Measurements from ENCODE around the gene COIL. TPM values are rescaled to one million over a fixed set of nuclear protein-coding genes. Genes with fewer than 3 reads are reported as not detected.

COIL gene
- total and polyA plus RNA-seq, 2 of the 13 experiments (the other 11 are each of a cell fraction or from before 2014, with no cell fraction given): 8.1 to 29.4 TPM

DNA sequence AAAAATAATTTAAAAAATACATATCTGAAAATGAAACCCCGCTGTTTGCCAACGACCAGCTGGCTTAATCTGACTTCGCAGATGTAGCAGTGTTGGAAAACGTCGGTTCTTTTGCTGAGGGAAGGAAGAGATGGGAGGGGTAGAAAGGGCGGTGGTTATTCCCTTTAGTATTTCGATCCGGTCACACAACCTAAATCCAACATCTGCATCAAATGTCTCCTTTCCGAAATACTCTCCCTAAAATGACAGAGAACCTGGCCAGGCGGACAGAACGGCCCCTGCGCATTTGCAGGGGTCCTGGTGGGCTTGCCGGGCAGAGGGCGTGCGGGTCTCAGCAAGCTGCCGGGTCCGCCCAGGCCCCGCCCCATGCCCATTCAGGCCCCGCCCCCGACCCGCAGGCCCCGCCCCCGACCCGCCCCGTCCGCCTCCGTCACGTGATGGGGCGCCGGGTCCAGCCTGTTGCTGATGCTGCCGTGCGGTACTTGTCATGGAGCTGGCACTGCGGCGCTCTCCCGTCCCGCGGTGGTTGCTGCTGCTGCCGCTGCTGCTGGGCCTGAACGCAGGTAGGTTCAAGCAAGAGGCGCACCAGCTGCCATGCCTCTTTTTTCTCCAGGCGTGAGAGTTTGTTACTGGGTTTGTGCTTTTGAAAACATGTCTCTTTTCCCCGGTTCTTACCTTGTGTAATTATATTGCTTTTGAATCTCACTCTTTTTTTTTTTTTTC, 17.0 kb upstream of the COIL start, which contains the start of gene SCPEP1 (continued):
- TF ChIP-seq, protein P1, sequence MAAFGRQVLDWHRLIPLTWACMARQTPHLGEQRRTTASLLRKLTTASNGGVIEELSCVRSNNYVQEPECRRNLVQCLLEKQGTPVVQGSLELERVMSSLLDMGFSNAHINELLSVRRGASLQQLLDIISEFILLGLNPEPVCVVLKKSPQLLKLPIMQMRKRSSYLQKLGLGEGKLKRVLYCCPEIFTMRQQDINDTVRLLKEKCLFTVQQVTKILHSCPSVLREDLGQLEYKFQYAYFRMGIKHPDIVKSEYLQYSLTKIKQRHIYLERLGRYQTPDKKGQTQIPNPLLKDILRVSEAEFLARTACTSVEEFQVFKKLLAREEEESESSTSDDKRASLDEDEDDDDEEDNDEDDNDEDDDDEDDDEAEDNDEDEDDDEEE (CRISPR knock-in tag; IDR thresholded peaks at IDR 0.05): no peak
- TF ChIP-seq SMAD3 (CRISPR knock-in tag; IDR thresholded peaks at IDR 0.05): no peak
- no peak for TF ChIP-seq ZNF260 (CRISPR knock-in tag; IDR thresholded peaks at IDR 0.05; ENCODE audit: borderline replicate concordance, low read depth)
- TF ChIP-seq CCDC6 (CRISPR knock-in tag; IDR thresholded peaks at IDR 0.05): no peak
- TF ChIP-seq, protein P2, sequence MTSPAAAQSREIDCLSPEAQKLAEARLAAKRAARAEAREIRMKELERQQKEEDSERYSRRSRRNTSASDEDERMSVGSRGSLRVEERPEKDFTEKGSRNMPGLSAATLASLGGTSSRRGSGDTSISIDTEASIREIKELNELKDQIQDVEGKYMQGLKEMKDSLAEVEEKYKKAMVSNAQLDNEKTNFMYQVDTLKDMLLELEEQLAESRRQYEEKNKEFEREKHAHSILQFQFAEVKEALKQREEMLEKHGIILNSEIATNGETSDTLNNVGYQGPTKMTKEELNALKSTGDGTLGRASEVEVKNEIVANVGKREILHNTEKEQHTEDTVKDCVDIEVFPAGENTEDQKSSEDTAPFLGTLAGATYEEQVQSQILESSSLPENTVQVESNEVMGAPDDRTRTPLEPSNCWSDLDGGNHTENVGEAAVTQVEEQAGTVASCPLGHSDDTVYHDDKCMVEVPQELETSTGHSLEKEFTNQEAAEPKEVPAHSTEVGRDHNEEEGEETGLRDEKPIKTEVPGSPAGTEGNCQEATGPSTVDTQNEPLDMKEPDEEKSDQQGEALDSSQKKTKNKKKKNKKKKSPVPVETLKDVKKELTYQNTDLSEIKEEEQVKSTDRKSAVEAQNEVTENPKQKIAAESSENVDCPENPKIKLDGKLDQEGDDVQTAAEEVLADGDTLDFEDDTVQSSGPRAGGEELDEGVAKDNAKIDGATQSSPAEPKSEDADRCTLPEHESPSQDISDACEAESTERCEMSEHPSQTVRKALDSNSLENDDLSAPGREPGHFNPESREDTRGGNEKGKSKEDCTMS (CRISPR knock-in tag; conservative IDR thresholded peaks at IDR 0.05): no peak
- TF ChIP-seq ZNF790 (CRISPR knock-in tag; IDR thresholded peaks at IDR 0.05; ENCODE audit: borderline replicate concordance): no peak
- TF ChIP-seq ZNF337 (CRISPR knock-in tag; IDR thresholded peaks at IDR 0.05; ENCODE audit: borderline replicate concordance, low read depth): no peak
- no peak; the same call in none of the 2 replicates for TF ChIP-seq FOXO1 (CRISPR knock-in tag; IDR thresholded peaks at IDR 0.05)
- TF ChIP-seq CBFB (CRISPR knock-in tag; IDR thresholded peaks at IDR 0.05): no peak
- peak; percentile 48; the same call in 1 of the 2 replicates for TF ChIP-seq IRF2 (CRISPR knock-in tag; IDR thresholded peaks at IDR 0.05)
- TF ChIP-seq, protein P3, sequence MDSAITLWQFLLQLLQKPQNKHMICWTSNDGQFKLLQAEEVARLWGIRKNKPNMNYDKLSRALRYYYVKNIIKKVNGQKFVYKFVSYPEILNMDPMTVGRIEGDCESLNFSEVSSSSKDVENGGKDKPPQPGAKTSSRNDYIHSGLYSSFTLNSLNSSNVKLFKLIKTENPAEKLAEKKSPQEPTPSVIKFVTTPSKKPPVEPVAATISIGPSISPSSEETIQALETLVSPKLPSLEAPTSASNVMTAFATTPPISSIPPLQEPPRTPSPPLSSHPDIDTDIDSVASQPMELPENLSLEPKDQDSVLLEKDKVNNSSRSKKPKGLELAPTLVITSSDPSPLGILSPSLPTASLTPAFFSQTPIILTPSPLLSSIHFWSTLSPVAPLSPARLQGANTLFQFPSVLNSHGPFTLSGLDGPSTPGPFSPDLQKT (CRISPR knock-in tag; IDR thresholded peaks at IDR 0.05; ENCODE audit: borderline replicate concordance): no peak
- TF ChIP-seq RBAK (CRISPR knock-in tag; IDR thresholded peaks at IDR 0.05): no peak
- TF ChIP-seq, protein P4, sequence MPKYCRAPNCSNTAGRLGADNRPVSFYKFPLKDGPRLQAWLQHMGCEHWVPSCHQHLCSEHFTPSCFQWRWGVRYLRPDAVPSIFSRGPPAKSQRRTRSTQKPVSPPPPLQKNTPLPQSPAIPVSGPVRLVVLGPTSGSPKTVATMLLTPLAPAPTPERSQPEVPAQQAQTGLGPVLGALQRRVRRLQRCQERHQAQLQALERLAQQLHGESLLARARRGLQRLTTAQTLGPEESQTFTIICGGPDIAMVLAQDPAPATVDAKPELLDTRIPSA (CRISPR knock-in tag; IDR thresholded peaks at IDR 0.05; ENCODE audit: borderline replicate concordance): no peak
- TF ChIP-seq, protein P5, sequence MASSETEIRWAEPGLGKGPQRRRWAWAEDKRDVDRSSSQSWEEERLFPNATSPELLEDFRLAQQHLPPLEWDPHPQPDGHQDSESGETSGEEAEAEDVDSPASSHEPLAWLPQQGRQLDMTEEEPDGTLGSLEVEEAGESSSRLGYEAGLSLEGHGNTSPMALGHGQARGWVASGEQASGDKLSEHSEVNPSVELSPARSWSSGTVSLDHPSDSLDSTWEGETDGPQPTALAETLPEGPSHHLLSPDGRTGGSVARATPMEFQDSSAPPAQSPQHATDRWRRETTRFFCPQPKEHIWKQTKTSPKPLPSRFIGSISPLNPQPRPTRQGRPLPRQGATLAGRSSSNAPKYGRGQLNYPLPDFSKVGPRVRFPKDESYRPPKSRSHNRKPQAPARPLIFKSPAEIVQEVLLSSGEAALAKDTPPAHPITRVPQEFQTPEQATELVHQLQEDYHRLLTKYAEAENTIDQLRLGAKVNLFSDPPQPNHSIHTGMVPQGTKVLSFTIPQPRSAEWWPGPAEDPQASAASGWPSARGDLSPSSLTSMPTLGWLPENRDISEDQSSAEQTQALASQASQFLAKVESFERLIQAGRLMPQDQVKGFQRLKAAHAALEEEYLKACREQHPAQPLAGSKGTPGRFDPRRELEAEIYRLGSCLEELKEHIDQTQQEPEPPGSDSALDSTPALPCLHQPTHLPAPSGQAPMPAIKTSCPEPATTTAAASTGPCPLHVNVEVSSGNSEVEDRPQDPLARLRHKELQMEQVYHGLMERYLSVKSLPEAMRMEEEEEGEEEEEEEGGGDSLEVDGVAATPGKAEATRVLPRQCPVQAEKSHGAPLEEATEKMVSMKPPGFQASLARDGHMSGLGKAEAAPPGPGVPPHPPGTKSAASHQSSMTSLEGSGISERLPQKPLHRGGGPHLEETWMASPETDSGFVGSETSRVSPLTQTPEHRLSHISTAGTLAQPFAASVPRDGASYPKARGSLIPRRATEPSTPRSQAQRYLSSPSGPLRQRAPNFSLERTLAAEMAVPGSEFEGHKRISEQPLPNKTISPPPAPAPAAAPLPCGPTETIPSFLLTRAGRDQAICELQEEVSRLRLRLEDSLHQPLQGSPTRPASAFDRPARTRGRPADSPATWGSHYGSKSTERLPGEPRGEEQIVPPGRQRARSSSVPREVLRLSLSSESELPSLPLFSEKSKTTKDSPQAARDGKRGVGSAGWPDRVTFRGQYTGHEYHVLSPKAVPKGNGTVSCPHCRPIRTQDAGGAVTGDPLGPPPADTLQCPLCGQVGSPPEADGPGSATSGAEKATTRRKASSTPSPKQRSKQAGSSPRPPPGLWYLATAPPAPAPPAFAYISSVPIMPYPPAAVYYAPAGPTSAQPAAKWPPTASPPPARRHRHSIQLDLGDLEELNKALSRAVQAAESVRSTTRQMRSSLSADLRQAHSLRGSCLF (CRISPR knock-in tag; IDR thresholded peaks at IDR 0.05; ENCODE audit: borderline replicate concordance): no peak
- no peak for TF ChIP-seq ZNF501 (CRISPR knock-in tag; IDR thresholded peaks at IDR 0.05)
